ENCODE measurements around the gene LCP1. TPM values are rescaled to one million over a fixed set of nuclear protein-coding genes. Genes with fewer than 3 reads are reported as not detected.

LCP1 gene
- total RNA-seq, 1 experiment from 2014 or later, result 54.6 TPM

DNA sequence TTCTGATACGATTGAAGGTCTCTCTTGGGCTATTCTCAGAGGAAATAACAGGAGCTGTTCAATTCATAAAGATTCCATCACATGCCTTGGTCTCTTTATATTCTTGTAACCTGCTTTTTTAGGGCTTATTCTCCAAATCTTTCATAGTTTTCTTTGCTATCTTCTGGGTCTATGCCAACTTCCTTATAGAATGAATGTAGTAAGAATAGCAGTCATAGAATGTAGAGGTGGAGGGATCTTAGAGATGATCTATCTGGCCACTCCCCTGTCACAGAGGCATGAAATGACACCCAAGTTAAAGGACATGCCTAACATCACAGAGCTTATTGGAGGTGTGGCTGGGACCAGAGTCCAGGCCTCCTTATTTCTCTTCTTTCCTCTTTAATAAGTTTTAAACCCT, 13.2 kb downstream of the LCP1 start:
- CTCF ChIA-PET, result no interaction called here
- Mint-ChIP-seq H3K9me3 (ENCODE audit: low read depth, unreplicated experiment) (no peaks in the 10 kb centered on the region), H3K4me3 (ENCODE audit: low read depth, unreplicated experiment) (no peak overlapping the region), H3K4me1 (ENCODE audit: low read depth, unreplicated experiment) (peaks cover 23% of the 10 kb centered on the region), H3K27me3 (ENCODE audit: unreplicated experiment) (no peaks in the 10 kb centered on the region), H3K36me3 (ENCODE audit: insufficient read depth, unreplicated experiment) (peaks cover 5% of the 10 kb centered on the region), H3K27ac (ENCODE audit: unreplicated experiment) (no peak overlapping the region)
- no TSS peak for BruUV-seq (replicated peaks)
- TF ChIP-seq CTCF (IDR thresholded peaks at IDR 0.05; ENCODE audit: unreplicated experiment), result no peak
- intact Hi-C loops (cut with micrococcal nuclease; ENCODE audit: unreplicated experiment), result no loop called here
- no peak for DNase-seq

DNA sequence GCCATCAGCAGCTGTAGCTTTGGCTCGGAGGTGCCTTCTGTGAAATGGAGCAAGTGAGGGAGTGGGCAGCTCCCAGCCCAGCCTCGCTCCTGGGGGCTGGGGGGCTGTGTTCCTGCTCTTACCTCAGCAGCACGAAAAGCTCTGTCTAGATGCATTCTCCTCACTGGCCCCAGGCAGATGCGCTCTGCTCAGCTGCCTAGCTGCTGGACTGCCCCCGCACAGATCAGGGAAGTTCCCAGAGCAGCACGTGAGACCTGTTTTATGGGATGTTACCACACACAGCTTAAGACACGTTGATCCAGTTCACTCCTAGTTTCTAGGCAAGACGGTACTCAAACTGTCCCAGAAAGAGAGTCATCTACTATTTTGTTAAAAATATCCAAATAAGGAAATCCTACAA, 13.6 kb downstream of the LCP1 start:
- CTCF ChIA-PET, result no interaction called here
- no TSS peak for BruUV-seq (replicated peaks)
- Mint-ChIP-seq H3K27me3 (ENCODE audit: unreplicated experiment) (no peaks in the 10 kb centered on the region), H3K36me3 (ENCODE audit: insufficient read depth, unreplicated experiment) (peaks cover 5% of the 10 kb centered on the region), H3K9me3 (ENCODE audit: low read depth, unreplicated experiment) (no peaks in the 10 kb centered on the region), H3K4me3 (ENCODE audit: low read depth, unreplicated experiment) (no peak overlapping the region), H3K27ac (ENCODE audit: unreplicated experiment) (no peak overlapping the region), H3K4me1 (ENCODE audit: low read depth, unreplicated experiment) (peaks cover 23% of the 10 kb centered on the region)
- intact Hi-C loops (cut with micrococcal nuclease; ENCODE audit: unreplicated experiment), result no loop called here
- DNase-seq, result no peak
- TF ChIP-seq CTCF (IDR thresholded peaks at IDR 0.05; ENCODE audit: unreplicated experiment), result no peak

DNA sequence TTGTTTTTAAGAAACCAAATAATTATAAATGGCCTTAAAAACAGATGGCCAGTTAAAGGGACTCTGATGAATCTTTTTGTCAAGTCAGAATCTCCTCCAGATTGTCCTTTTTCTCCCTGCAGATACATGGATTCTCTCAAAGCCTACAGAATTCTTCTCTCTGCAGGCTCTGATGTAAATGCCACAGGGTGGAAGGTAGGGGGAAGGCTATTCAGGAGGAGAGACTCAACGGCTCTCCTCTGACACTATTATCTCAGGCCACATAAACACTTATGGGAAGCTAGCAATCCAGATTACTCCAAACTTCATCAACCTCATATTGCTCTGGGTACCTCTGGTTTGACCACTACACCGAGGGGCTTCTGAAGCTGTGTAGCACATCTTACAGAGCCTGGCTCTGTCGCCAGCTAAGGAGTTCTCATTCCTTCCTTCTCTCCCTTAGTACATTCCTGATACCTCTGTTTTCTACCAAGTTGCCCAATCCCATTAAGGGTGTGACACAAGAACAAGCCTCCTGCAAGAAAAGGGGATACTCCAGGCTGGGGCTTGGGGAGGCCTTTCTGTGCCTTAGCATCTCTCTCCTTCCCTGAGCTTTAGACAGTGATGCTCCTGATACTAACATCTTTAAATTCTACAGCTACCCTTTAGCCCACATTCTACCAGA, 14.9 kb downstream of the LCP1 start:
- intact Hi-C loops (cut with micrococcal nuclease; ENCODE audit: unreplicated experiment), result no loop called here
- no TSS peak for BruUV-seq (replicated peaks)
- H3K4me1 Mint-ChIP-seq (ENCODE audit: low read depth, unreplicated experiment), result peaks cover 17% of the 10 kb centered on the region
- no peaks in the 10 kb centered on the region for H3K9me3 Mint-ChIP-seq (ENCODE audit: low read depth, unreplicated experiment)
- TF ChIP-seq CTCF (IDR thresholded peaks at IDR 0.05; ENCODE audit: unreplicated experiment), result no peak
- no peak for DNase-seq
- no peak overlapping the region for H3K4me3 Mint-ChIP-seq (ENCODE audit: low read depth, unreplicated experiment)
- CTCF ChIA-PET, result no interaction called here
- no peak overlapping the region for H3K27ac Mint-ChIP-seq (ENCODE audit: unreplicated experiment)
- peaks cover 5% of the 10 kb centered on the region for H3K36me3 Mint-ChIP-seq (ENCODE audit: insufficient read depth, unreplicated experiment)
- no peaks in the 10 kb centered on the region for H3K27me3 Mint-ChIP-seq (ENCODE audit: unreplicated experiment)

- no peak for DNase-seq
- BruUV-seq (replicated peaks), result no TSS peak
- Mint-ChIP-seq H3K36me3 (ENCODE audit: insufficient read depth, unreplicated experiment) (peaks cover 5% of the 10 kb centered on the region), H3K4me1 (ENCODE audit: low read depth, unreplicated experiment) (peaks cover 20% of the 10 kb centered on the region), H3K4me3 (ENCODE audit: low read depth, unreplicated experiment) (no peak overlapping the region), H3K27me3 (ENCODE audit: unreplicated experiment) (no peaks in the 10 kb centered on the region), H3K27ac (ENCODE audit: unreplicated experiment) (no peak overlapping the region), H3K9me3 (ENCODE audit: low read depth, unreplicated experiment) (no peaks in the 10 kb centered on the region)
- CTCF ChIA-PET, result no interaction called here
- TF ChIP-seq CTCF (IDR thresholded peaks at IDR 0.05; ENCODE audit: unreplicated experiment), result no peak
- intact Hi-C loops (cut with micrococcal nuclease; ENCODE audit: unreplicated experiment), result no loop called here
Measured at GRCh38 chr13:46166224-46166584, 15.8 kb downstream of the LCP1 start.
